ENCODE measurements around the gene KMT2E. TPM values are rescaled to one million over a fixed set of nuclear protein-coding genes. Genes with fewer than 3 reads are reported as not detected.
"Not testable (repeated sequence)": the region's sequence is repeated elsewhere in the genome, so short reads cannot be mapped to it uniquely, and the experiment has no call there.

Gene KMT2E
- total RNA-seq, 3 donors from 2014 or later = 115 to 135 (median 132) TPM

GRCh38 chr7:104973909-104974415, 40.0 kb upstream of the KMT2E start:
- intact Hi-C loops (cut with DNase I, micrococcal nuclease) = loop anchor here in 1 of 2 donors (5.0 kb wide), 1 partner anchor 42 kb away; no protein-coding TSS in a partner anchor
- no peak for TF ChIP-seq CTCF (IDR thresholded peaks at IDR 0.05)
- H3K4me1 ChIP-seq (ENCODE audit: low read depth) = peaks cover 76% of the 10 kb centered on the region
- H3K9me3 ChIP-seq = no peaks in the 10 kb centered on the region
- no peaks in the 10 kb centered on the region for H3K36me3 ChIP-seq (ENCODE audit: low read depth)
- no peak overlapping the region for H3K4me3 ChIP-seq
- peak; percentile 46 for ATAC-seq
- no peak for DNase-seq

GRCh38 chr7:104975553-104975952, 38.5 kb upstream of the KMT2E start:
- intact Hi-C loops (cut with DNase I, micrococcal nuclease); DNase-seq; H3K9me3 ChIP-seq; H3K36me3 ChIP-seq (ENCODE audit: low read depth); ATAC-seq; H3K4me3 ChIP-seq: not testable (repeated sequence)
- H3K4me1 ChIP-seq (ENCODE audit: low read depth) = peaks cover 78% of the 10 kb centered on the region

- Histone ChIP-seq H3K4me3 (no peak overlapping the region), H3K4me1 (ENCODE audit: low read depth) (peaks cover 72% of the 10 kb centered on the region), H3K36me3 (ENCODE audit: low read depth) (no peaks in the 10 kb centered on the region), H3K9me3 (no peaks in the 10 kb centered on the region)
- TF ChIP-seq CTCF (IDR thresholded peaks at IDR 0.05) = no peak
- DNase-seq = no peak
- intact Hi-C loops (cut with DNase I, micrococcal nuclease) = no loop called here
- ATAC-seq = no peak
Measured at GRCh38 chr7:104976966-104977636, 36.9 kb upstream of the KMT2E start.

- TF ChIP-seq CTCF (IDR thresholded peaks at IDR 0.05) = no peak
- Histone ChIP-seq H3K4me3 (no peak overlapping the region), H3K36me3 (ENCODE audit: low read depth) (no peaks in the 10 kb centered on the region), H3K9me3 (no peaks in the 10 kb centered on the region), H3K4me1 (ENCODE audit: low read depth) (peaks cover 68% of the 10 kb centered on the region)
- DNase-seq (peak in 1 of 3 donors; percentile 54), ATAC-seq (peak; percentile 8)
- intact Hi-C loops (cut with DNase I, micrococcal nuclease) = no loop called here
Measured at GRCh38 chr7:104978460-104978859, 35.5 kb upstream of the KMT2E start.

GRCh38 chr7:104979167-104979841, 34.7 kb upstream of the KMT2E start:
- no peak for ATAC-seq
- no peak for TF ChIP-seq CTCF (IDR thresholded peaks at IDR 0.05)
- H3K36me3 ChIP-seq (ENCODE audit: low read depth) = no peaks in the 10 kb centered on the region
- intact Hi-C loops (cut with DNase I, micrococcal nuclease) = no loop called here
- no peaks in the 10 kb centered on the region for H3K9me3 ChIP-seq
- H3K4me3 ChIP-seq = no peak overlapping the region
- DNase-seq = peak in 1 of 3 donors; percentile 55
- peaks cover 62% of the 10 kb centered on the region for H3K4me1 ChIP-seq (ENCODE audit: low read depth)

GRCh38 chr7:104980440-104980839, 33.6 kb upstream of the KMT2E start:
- intact Hi-C loops (cut with DNase I, micrococcal nuclease) = loop anchor here in 1 of 2 donors (5.0 kb wide), 1 partner anchor 37 kb away; no protein-coding TSS in a partner anchor
- Histone ChIP-seq H3K9me3 (no peaks in the 10 kb centered on the region), H3K4me1 (ENCODE audit: low read depth) (peaks cover 70% of the 10 kb centered on the region), H3K4me3 (no peak overlapping the region), H3K36me3 (ENCODE audit: low read depth) (no peaks in the 10 kb centered on the region)
- no peak for TF ChIP-seq CTCF (IDR thresholded peaks at IDR 0.05)
- ATAC-seq = no peak
- DNase-seq = no peak
